Measurements from ENCODE around the gene ZSCAN9. TPM values are rescaled to one million over a fixed set of nuclear protein-coding genes. Genes with fewer than 3 reads are reported as not detected.

The ZSCAN9 gene
- total and polyA plus RNA-seq, 7 donors: 3.9 to 10.4 (median 6.4) TPM

DNA sequence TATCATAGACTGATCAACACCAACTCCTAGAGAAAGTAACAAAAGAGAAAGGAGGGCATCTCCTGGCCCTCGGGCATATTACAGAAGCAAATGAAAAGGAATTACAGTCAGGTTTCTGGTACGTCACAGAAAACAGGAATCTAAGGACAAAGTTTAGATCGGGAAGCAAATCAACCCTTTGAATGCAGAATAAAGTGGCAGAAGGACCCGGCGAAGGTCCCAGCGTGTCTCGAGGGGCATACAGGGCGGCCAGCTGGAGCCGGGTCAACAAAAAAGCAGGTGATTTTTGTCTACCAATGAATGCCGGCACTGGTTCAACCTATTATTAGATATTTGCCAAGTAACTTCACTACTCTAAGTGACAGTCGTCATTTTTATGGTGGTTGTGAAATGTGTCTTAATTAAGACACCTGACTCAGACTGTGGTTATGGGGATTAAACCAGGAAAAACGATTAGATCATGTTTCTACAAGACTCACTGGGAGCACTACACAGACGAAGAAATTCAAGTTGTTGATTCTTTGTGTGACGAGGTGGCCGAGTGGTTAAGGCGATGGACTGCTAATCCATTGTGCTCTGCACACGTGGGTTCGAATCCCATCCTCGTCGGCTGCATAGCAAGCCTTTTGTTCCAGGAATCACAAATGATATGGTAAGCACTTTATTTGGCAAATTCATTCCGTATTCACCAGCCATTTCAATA lies 12.4 kb upstream of the ZSCAN9 start:
- WGBS, 3 donors: 2% methylated on average over 21 of the region's 21 CpGs
- peaks cover 3 to 77% (median 26%) of the 10 kb centered on the region in 3 donors for H3K27me3 ChIP-seq (ENCODE audit: insufficient read depth in 3 of 3, low read length in 2 of 3)
- TF ChIP-seq, protein P1, sequence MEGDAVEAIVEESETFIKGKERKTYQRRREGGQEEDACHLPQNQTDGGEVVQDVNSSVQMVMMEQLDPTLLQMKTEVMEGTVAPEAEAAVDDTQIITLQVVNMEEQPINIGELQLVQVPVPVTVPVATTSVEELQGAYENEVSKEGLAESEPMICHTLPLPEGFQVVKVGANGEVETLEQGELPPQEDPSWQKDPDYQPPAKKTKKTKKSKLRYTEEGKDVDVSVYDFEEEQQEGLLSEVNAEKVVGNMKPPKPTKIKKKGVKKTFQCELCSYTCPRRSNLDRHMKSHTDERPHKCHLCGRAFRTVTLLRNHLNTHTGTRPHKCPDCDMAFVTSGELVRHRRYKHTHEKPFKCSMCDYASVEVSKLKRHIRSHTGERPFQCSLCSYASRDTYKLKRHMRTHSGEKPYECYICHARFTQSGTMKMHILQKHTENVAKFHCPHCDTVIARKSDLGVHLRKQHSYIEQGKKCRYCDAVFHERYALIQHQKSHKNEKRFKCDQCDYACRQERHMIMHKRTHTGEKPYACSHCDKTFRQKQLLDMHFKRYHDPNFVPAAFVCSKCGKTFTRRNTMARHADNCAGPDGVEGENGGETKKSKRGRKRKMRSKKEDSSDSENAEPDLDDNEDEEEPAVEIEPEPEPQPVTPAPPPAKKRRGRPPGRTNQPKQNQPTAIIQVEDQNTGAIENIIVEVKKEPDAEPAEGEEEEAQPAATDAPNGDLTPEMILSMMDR (IDR thresholded peaks at IDR 0.05): no peak

GRCh38 chr6:28213213-28213523 lies 11.9 kb upstream of the ZSCAN9 start:
- ATAC-seq (no peak), DNase-seq (no peak)
- 16 to 21% (median 20%) methylated on average over 2 of the region's 2 CpGs for WGBS, 3 donors
- H3K4me3 ChIP-seq: peak overlapping the region; percentile 53
- no peaks in the 10 kb centered on the region for H3K36me3 ChIP-seq (ENCODE audit: insufficient read depth in 1 of 2, low read depth in 1 of 2)
- H3K4me1 ChIP-seq: peaks cover 13% of the 10 kb centered on the region
- peaks cover 3 to 72% (median 21%) of the 10 kb centered on the region in 3 donors for H3K27me3 ChIP-seq (ENCODE audit: insufficient read depth in 3 of 3, low read length in 2 of 3)
- intact Hi-C loops (cut with DNase I): no loop called here
- TF ChIP-seq, protein P1 (IDR thresholded peaks at IDR 0.05): no peak
- H3K27ac ChIP-seq: no peak overlapping the region
- H3K9me3 ChIP-seq: no peaks in the 10 kb centered on the region

More for the DNA sequence above, 12.4 kb upstream of the ZSCAN9 start:
- H3K27ac ChIP-seq: peak overlapping the region; percentile 3
- peak overlapping the region; percentile 53 for H3K4me3 ChIP-seq
- intact Hi-C loops (cut with DNase I): no loop called here
- no peaks in the 10 kb centered on the region for H3K9me3 ChIP-seq
- ATAC-seq: peak; percentile 75 to 89 (median 86)
- DNase-seq: no peak
- H3K4me1 ChIP-seq: peaks cover 8% of the 10 kb centered on the region
- no peaks in the 10 kb centered on the region for H3K36me3 ChIP-seq (ENCODE audit: insufficient read depth in 1 of 2, low read depth in 1 of 2)

DNA sequence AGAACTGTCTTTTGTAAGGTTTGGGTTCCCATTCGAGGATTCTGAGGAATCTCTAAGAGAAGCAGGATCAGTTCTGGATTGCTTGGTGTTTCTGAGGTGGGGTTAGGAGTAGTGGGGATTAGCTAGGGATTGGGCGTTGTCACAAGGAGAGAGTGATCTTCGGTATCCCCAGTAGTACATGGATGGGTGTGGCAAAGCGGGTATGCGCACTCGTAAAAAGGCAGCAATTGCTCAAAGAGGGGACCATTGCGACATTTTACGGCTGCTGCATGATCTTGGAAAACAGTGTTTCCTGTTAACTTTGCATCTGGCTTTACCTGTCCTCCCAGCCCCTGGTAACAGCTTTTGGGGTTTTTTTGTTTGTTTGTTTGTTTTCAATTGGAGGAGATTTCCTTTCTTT lies 9.7 kb upstream of the ZSCAN9 start:
- Histone ChIP-seq H3K27me3 (ENCODE audit: insufficient read depth in 3 of 3, low read length in 2 of 3) (peaks cover 3 to 50% (median 14%) of the 10 kb centered on the region in 3 donors), H3K4me1 (peaks cover 19% of the 10 kb centered on the region)
- intact Hi-C loops (cut with DNase I): loop anchor here in 1 of 2 donors (5.0 kb wide), 1 partner anchor 37 kb away; the partner anchor contains the start of gene ZKSCAN4

DNA sequence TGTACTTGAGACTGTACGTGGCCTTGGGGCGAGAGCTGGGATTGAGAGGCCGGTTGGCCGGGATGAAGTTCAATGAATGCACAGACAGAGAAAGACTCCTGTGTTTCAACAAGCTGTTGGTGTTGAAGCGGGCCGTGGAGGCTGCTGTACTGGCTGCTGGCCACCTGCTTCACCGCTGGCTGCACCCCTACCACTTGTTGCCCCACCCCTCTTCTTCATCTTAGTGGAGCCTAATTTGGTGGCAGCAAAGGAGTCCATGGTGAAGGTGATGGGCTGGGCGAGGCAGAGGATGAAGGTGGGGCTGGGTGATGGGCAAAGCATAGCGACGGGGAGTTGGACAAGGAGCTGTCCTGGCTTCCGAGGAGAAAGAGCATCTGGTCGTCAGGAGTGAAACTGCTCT lies 7.2 kb upstream of the ZSCAN9 start:
- ATAC-seq (no peak), DNase-seq (no peak)
- no peaks in the 10 kb centered on the region for H3K36me3 ChIP-seq (ENCODE audit: insufficient read depth in 1 of 2, low read depth in 1 of 2)
- peak overlapping the region; percentile 83 for H3K4me3 ChIP-seq
- 85 to 95% (median 92%) methylated on average over 12 of the region's 12 CpGs for WGBS, 3 donors
- H3K27me3 ChIP-seq (ENCODE audit: insufficient read depth in 3 of 3, low read length in 2 of 3): peaks cover 0 to 29% (median 5%) of the 10 kb centered on the region in 3 donors
- H3K4me1 ChIP-seq: peaks cover 19% of the 10 kb centered on the region
- no peaks in the 10 kb centered on the region for H3K9me3 ChIP-seq
- intact Hi-C loops (cut with DNase I): loop anchor here in 1 of 2 donors (5.0 kb wide), 1 partner anchor 34 kb away; the partner anchor contains the start of gene ZKSCAN4
- TF ChIP-seq, protein P1 (IDR thresholded peaks at IDR 0.05): no peak
- peak overlapping the region; percentile 90 for H3K27ac ChIP-seq

More for the DNA sequence above, 9.7 kb upstream of the ZSCAN9 start:
- TF ChIP-seq, protein P1 (IDR thresholded peaks at IDR 0.05): no peak
- no peaks in the 10 kb centered on the region for H3K9me3 ChIP-seq
- no peaks in the 10 kb centered on the region for H3K36me3 ChIP-seq (ENCODE audit: insufficient read depth in 1 of 2, low read depth in 1 of 2)
- no peak overlapping the region for H3K27ac ChIP-seq
- 30 to 45% (median 32%) methylated on average over 8 of the region's 8 CpGs for WGBS, 3 donors
- no peak for DNase-seq
- no peak for ATAC-seq
- H3K4me3 ChIP-seq: no peak overlapping the region
